ENCODE results near the gene ARIH1.
A peak's percentile ranks its signal among the peaks of the same experiment; 100 is the strongest.
"Not testable (repeated sequence)": the region's sequence is repeated elsewhere in the genome, so short reads cannot be mapped to it uniquely, and the experiment has no call there.

The ARIH1 gene

GRCh38 chr15:72474466-72474911, 359 bp downstream of the ARIH1 start:
- peak; percentile 39 to 62 for DNase-seq (ENCODE audit: low spot score in 2 of 2)
- Histone ChIP-seq H3K4me3 (peak overlapping the region; percentile 67), H3K36me3 (replicated peaks) (peaks cover 38% of the 10 kb centered on the region), H3K4me1 (peaks cover 12% of the 10 kb centered on the region), H3K27me3 (ENCODE audit: low read depth) (no peaks in the 10 kb centered on the region), H3K9me3 (no peaks in the 10 kb centered on the region)
- in situ Hi-C loops (cut with MboI; ENCODE audit: low sequenced_read_pairs) = no loop called here

- in situ Hi-C loops (cut with MboI; ENCODE audit: low sequenced_read_pairs) = no loop called here
- peak overlapping the region; percentile 67 for H3K4me3 ChIP-seq
- DNase-seq (ENCODE audit: low spot score in 2 of 2) = peak; percentile 81 to 91
- H3K27me3 ChIP-seq (ENCODE audit: low read depth) = no peaks in the 10 kb centered on the region
- peaks cover 41% of the 10 kb centered on the region for H3K36me3 ChIP-seq (replicated peaks)
- H3K4me1 ChIP-seq = peaks cover 12% of the 10 kb centered on the region
- no peaks in the 10 kb centered on the region for H3K9me3 ChIP-seq
Measured at GRCh38 chr15:72474912-72475628, 940 bp downstream of the ARIH1 start.

GRCh38 chr15:72475674-72476073, 1.5 kb downstream of the ARIH1 start:
- DNase-seq (ENCODE audit: low spot score in 2 of 2) = no peak
- H3K27me3 ChIP-seq (ENCODE audit: low read depth) = no peaks in the 10 kb centered on the region
- H3K4me1 ChIP-seq = peaks cover 12% of the 10 kb centered on the region
- no peaks in the 10 kb centered on the region for H3K9me3 ChIP-seq
- H3K4me3 ChIP-seq = peak overlapping the region; percentile 67
- peaks cover 45% of the 10 kb centered on the region for H3K36me3 ChIP-seq (replicated peaks)
- in situ Hi-C loops (cut with MboI; ENCODE audit: low sequenced_read_pairs) = no loop called here

- H3K9me3 ChIP-seq; DNase-seq (ENCODE audit: low spot score in 2 of 2); in situ Hi-C loops (cut with MboI; ENCODE audit: low sequenced_read_pairs); H3K27me3 ChIP-seq (ENCODE audit: low read depth): not testable (repeated sequence)
- H3K4me1 ChIP-seq = peaks cover 12% of the 10 kb centered on the region
- H3K4me3 ChIP-seq = peak overlapping the region; percentile 67
- H3K36me3 ChIP-seq (replicated peaks) = peaks cover 49% of the 10 kb centered on the region
Measured at GRCh38 chr15:72476330-72476729, 2.2 kb downstream of the ARIH1 start.

- H3K27me3 ChIP-seq (ENCODE audit: low read depth) = no peaks in the 10 kb centered on the region
- no peak for DNase-seq (ENCODE audit: low spot score in 2 of 2)
- peaks cover 5% of the 10 kb centered on the region; the same call in 1 of the 2 replicates for H3K4me1 ChIP-seq
- peaks cover 52% of the 10 kb centered on the region for H3K36me3 ChIP-seq (replicated peaks)
- in situ Hi-C loops (cut with MboI; ENCODE audit: low sequenced_read_pairs) = no loop called here
- H3K9me3 ChIP-seq = no peaks in the 10 kb centered on the region; the same call in 1 of the 2 replicates
- no peak overlapping the region for H3K4me3 ChIP-seq
Measured at GRCh38 chr15:72481015-72481659, 7.0 kb downstream of the ARIH1 start.

- DNase-seq (ENCODE audit: low spot score in 2 of 2) = no peak
- Histone ChIP-seq H3K4me3 (no peak overlapping the region), H3K27me3 (ENCODE audit: low read depth) (no peaks in the 10 kb centered on the region), H3K4me1 (no peaks in the 10 kb centered on the region; the same call in none of the 2 replicates), H3K36me3 (replicated peaks) (peaks cover 43% of the 10 kb centered on the region), H3K9me3 (no peaks in the 10 kb centered on the region; the same call in 1 of the 2 replicates)
- in situ Hi-C loops (cut with MboI; ENCODE audit: low sequenced_read_pairs) = no loop called here
Measured at GRCh38 chr15:72482275-72482674, 8.1 kb downstream of the ARIH1 start.

- Histone ChIP-seq H3K4me1 (no peaks in the 10 kb centered on the region; the same call in 1 of the 2 replicates), H3K9me3 (no peaks in the 10 kb centered on the region; the same call in 1 of the 2 replicates), H3K36me3 (replicated peaks) (peaks cover 37% of the 10 kb centered on the region), H3K4me3 (no peak overlapping the region), H3K27me3 (ENCODE audit: low read depth) (no peaks in the 10 kb centered on the region)
- in situ Hi-C loops (cut with MboI; ENCODE audit: low sequenced_read_pairs) = no loop called here
- no peak for DNase-seq (ENCODE audit: low spot score in 2 of 2)
Measured at GRCh38 chr15:72483279-72483678, 9.1 kb downstream of the ARIH1 start.

GRCh38 chr15:72486144-72486543, 12.0 kb downstream of the ARIH1 start:
- Histone ChIP-seq H3K36me3 (replicated peaks) (peaks cover 26% of the 10 kb centered on the region), H3K4me3 (no peak overlapping the region), H3K27me3 (ENCODE audit: low read depth) (no peaks in the 10 kb centered on the region), H3K4me1 (no peaks in the 10 kb centered on the region; the same call in 1 of the 2 replicates), H3K9me3 (no peaks in the 10 kb centered on the region; the same call in 1 of the 2 replicates)
- DNase-seq (ENCODE audit: low spot score in 2 of 2) = no peak
- in situ Hi-C loops (cut with MboI; ENCODE audit: low sequenced_read_pairs) = no loop called here

- Histone ChIP-seq H3K9me3 (no peaks in the 10 kb centered on the region; the same call in 1 of the 2 replicates), H3K27me3 (ENCODE audit: low read depth) (no peaks in the 10 kb centered on the region), H3K4me1 (no peaks in the 10 kb centered on the region; the same call in 1 of the 2 replicates), H3K36me3 (replicated peaks) (peaks cover 24% of the 10 kb centered on the region), H3K4me3 (no peak overlapping the region)
- in situ Hi-C loops (cut with MboI; ENCODE audit: low sequenced_read_pairs) = no loop called here
- DNase-seq (ENCODE audit: low spot score in 2 of 2) = no peak
Measured at GRCh38 chr15:72487070-72487797, 13.1 kb downstream of the ARIH1 start.

GRCh38 chr15:72488558-72488957, 14.4 kb downstream of the ARIH1 start:
- in situ Hi-C loops (cut with MboI; ENCODE audit: low sequenced_read_pairs) = no loop called here
- Histone ChIP-seq H3K9me3 (no peaks in the 10 kb centered on the region), H3K36me3 (replicated peaks) (peaks cover 26% of the 10 kb centered on the region), H3K27me3 (ENCODE audit: low read depth) (no peaks in the 10 kb centered on the region), H3K4me1 (no peaks in the 10 kb centered on the region; the same call in 1 of the 2 replicates), H3K4me3 (no peak overlapping the region)
- DNase-seq (ENCODE audit: low spot score in 2 of 2) = no peak

- H3K9me3 ChIP-seq = no peaks in the 10 kb centered on the region
- in situ Hi-C loops (cut with MboI; ENCODE audit: low sequenced_read_pairs) = no loop called here
- H3K4me1 ChIP-seq = peaks cover 9% of the 10 kb centered on the region
- H3K4me3 ChIP-seq = no peak overlapping the region
- no peak for DNase-seq (ENCODE audit: low spot score in 2 of 2)
- H3K27me3 ChIP-seq (ENCODE audit: low read depth) = no peaks in the 10 kb centered on the region
- H3K36me3 ChIP-seq (replicated peaks) = peaks cover 17% of the 10 kb centered on the region
Measured at GRCh38 chr15:72489943-72490554, 15.9 kb downstream of the ARIH1 start.

GRCh38 chr15:72491768-72492167, 17.6 kb downstream of the ARIH1 start:
- Histone ChIP-seq H3K27me3 (ENCODE audit: low read depth) (no peaks in the 10 kb centered on the region), H3K36me3 (replicated peaks) (peaks cover 15% of the 10 kb centered on the region), H3K4me3 (no peak overlapping the region), H3K4me1 (peaks cover 9% of the 10 kb centered on the region), H3K9me3 (no peaks in the 10 kb centered on the region)
- DNase-seq (ENCODE audit: low spot score in 2 of 2) = no peak
- in situ Hi-C loops (cut with MboI; ENCODE audit: low sequenced_read_pairs) = no loop called here

GRCh38 chr15:72492733-72493132, 18.6 kb downstream of the ARIH1 start:
- Histone ChIP-seq H3K27me3 (ENCODE audit: low read depth) (no peaks in the 10 kb centered on the region), H3K4me1 (peaks cover 12% of the 10 kb centered on the region), H3K9me3 (no peaks in the 10 kb centered on the region), H3K36me3 (replicated peaks) (peaks cover 14% of the 10 kb centered on the region), H3K4me3 (no peak overlapping the region)
- in situ Hi-C loops (cut with MboI; ENCODE audit: low sequenced_read_pairs) = no loop called here
- DNase-seq (ENCODE audit: low spot score in 2 of 2) = no peak

Data from HAP-1 (cell line).